Posterior cingulate gyrus (tissue), 11 donors: ENCODE results near the gene ACTR8.

Experiments used
- DNase-seq, 10 donors: peaks; one replicate each; pipeline versions ENCODE4 v3.0.0 to v3.0.0-alpha.2; 2020 to 2021; ENCODE audit warnings: mixed read lengths in 3 of 10
- intact Hi-C: fragments of 100-400 bp; cut with DNase I; formaldehyde crosslinking; loops from one replicate; pipeline ENCODE4 v1.15.1; 2023

Gene ACTR8

DNA sequence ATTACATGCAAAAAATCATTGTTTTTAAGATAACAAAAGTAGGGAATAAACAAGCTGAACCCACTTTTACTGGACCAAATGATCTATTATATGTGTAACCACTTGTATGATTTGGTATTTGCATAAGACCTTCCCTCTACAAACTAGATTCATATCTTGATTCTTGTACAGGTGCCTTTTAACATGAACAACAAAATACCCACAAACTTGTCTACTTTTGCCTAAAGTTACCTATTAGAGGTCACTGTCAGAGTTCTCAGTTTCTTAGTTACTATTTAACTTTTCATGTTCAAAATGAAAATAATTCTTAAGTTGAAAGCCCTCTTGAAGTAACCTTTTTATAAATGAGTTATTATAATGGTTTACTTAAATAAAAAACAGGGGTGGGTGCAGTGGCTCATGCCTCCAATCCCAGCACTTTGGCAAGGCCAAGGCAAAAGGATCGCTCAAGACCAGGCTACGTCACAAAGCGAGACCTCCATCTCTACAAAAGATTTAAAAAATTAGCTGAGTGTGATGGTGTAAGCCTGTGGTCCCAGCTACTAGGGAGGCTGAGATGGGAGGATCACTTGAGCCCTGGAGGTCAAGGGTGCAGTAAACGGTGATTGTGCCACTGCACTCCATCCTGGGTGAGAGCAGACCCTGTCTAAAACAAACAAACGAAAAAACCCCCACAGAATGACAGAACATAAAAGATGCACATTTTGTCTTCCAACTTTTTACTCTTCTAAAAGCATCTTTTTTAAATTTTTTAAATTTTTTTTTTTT, 16.0 kb downstream of the ACTR8 start:
- no peak for DNase-seq
- intact Hi-C loops = no loop called here

DNA sequence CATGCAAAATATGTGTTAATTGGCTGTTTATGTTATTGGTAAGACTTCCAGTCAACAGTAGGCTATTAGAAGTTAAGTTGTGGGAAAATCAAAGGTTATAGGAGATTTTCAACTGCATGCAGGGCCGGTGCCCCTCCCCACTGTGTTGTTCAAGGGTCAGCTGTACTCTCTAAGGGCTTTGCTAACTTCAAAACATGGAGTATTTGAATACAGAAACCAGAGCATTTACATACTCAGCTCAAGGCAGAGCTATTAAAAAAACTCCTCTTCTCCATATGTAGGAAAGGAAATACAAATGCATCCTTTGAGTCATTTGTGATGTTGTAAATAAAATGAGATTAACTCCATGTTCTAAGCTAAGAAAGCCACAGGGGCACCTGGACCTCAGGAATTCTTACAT, 18.8 kb downstream of the ACTR8 start:
- intact Hi-C loops = no loop called here
- DNase-seq = no peak

DNA sequence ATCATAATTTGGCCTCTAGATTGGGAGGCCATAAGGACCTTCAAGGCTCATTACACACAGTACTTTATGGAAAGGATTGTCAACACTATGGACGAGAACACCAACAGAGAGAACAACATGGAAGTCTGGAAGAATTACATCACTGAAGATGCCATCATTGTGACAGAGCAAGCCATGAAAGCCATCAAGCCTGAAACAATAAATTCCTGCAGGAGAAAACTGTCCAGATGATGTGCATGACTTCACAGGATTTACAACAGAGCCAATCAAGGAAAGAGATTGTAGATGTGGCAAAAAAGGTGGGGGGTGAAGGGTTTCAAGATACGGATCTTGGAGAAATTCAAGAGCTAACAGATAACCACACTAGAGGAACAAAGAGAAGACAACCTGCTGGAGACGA, 19.7 kb downstream of the ACTR8 start:
- intact Hi-C loops = no loop called here
- DNase-seq = no peak

DNA sequence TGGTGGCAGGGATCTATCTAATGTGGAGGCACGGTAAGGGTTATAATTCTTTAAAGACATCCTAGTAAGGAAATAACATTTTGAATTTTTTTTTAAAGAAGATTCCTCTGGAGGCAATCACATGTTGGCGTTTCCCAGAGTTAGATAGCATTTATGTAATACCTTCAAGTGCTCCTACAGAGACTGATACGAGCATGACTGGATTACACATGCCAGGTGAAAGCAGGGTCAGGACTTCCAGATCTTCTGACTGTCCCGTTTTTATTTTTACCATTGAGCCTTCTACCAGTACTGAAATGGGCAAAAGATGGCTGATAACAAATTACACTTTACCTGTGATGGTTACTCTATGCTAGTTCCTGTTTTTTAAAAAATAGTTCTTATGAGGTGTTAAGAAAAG, 21.8 kb downstream of the ACTR8 start:
- intact Hi-C loops = no loop called here
- DNase-seq = no peak

DNA sequence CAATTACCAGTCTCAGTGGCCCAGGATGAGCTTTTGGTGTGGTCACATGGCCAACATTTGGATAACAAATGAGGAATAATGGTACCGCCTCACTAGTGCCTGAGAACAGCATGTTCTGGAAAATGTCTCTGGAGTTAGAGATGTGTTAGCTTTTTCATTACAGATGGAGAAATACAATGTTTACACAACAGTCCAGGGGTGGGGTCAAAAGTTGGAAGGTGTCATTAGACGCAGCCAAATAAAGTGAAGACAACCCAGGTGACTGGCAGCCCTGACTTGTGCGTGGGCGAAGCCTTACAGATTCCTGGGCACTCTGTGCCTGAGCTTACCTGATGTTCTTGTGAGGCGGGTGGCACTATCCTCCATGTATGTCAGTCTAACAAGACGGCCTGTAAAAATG, 22.8 kb downstream of the ACTR8 start:
- intact Hi-C loops = no loop called here
- peak in 1 of 10 donors; percentile 32 for DNase-seq

DNA sequence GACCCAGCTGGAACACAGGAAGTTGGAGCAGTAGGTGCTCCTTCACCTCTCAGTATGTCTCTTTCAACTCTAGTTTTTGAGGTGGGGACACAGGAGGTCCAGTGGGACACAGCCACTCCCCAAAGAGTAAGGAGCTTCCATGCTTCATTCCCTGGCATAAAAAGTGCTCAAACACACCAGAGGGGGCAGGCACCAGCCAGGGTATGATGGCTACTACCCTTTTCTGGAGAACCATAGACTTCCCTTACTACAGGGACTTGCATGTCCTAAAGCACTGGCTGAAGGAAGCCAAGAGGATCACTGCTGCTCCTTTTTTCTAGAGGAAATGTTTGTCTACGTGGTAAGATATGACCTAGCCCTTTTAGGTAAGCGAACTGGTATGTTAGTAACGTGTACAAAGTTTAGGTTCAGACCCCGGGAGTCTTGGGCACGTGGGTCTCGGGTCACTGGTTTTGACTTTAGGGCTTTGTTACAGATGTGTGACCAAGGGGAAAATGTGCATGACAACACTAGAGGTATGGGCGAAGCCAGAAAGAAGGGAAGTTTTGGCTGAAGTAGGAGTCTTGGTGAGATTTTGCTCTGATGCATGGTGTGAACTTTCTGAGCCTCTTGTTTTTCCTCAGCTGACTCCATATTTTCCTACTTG, 23.7 kb downstream of the ACTR8 start:
- no peak for DNase-seq
- intact Hi-C loops = no loop called here

DNA sequence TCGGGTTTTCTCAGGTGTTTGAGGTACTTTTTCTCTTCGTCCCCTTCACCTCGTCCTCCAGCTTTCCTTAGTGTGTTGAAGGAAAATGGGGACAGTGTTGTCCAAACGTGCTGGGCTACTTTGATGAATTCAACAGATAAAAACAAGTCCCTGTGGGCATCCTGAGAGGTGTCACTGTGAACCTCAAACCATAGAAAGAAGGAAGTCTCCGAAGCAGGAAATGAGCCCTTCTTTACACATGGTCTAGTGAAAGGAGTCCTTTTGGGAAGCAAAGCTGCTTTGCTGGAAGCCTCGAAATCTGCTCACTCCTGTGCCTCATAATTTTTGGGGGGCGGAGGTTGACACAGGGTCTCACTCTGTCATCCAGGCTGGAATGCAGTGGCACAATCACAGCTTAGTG, 25.0 kb downstream of the ACTR8 start:
- DNase-seq = no peak
- intact Hi-C loops = no loop called here

DNA sequence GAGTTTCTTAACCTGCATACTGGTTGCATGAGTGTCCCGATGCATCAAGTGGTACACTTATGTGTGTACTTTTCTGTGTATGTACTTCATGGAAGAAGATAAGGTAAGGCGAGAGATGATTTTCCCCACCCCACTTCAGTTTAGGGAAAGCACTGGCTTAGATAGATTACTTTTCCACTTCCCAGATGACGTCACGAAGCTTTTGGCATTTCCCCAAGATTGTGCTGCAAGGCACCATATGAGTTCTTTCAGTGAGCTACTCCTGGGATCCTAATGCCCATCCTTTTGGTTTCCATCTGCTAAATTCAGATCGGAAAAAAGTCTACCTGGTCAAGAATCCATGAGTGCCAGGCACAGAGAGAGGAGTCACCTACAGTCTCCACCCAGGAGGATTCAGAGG, 31.1 kb downstream of the ACTR8 start:
- intact Hi-C loops = no loop called here

DNA sequence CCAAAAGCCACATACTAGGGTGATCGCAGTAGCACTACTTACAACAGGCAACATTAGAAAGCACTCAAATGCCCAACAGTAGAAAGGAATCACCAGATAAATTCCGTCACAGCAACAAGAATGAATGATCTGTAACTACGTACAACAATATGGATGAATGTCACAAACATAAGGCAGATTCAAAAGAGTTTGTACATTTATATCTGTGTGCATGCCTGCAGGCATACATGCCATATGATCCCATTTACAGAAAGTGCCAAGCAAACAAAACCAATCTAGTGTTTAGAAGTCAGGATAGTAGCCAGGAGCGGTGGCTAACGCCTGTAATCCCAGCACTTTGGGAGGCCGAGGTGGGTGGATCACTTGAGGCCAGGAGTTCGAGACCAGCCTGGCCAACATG, 32.0 kb downstream of the ACTR8 start:
- intact Hi-C loops = no loop called here
- no peak for DNase-seq

More for the DNA sequence above, 31.1 kb downstream of the ACTR8 start:
- DNase-seq = peak in 1 of 10 donors; percentile 12

DNA sequence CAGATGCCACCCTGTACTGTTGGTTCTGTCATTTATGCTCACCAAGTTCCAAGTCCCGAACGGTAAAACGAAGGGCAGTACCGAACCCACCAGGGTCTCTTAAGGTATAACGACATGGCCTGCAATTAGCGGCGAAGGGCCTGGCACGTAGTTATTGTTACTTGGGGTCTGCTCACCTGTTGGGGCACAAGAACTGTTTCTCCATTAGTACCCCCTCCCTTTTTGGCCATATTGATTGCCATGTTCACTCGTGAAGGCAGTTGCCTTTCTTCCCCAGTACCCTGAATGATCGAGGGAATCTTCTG, 35.1 kb downstream of the ACTR8 start:
- intact Hi-C loops = no loop called here
- DNase-seq = no peak

DNA sequence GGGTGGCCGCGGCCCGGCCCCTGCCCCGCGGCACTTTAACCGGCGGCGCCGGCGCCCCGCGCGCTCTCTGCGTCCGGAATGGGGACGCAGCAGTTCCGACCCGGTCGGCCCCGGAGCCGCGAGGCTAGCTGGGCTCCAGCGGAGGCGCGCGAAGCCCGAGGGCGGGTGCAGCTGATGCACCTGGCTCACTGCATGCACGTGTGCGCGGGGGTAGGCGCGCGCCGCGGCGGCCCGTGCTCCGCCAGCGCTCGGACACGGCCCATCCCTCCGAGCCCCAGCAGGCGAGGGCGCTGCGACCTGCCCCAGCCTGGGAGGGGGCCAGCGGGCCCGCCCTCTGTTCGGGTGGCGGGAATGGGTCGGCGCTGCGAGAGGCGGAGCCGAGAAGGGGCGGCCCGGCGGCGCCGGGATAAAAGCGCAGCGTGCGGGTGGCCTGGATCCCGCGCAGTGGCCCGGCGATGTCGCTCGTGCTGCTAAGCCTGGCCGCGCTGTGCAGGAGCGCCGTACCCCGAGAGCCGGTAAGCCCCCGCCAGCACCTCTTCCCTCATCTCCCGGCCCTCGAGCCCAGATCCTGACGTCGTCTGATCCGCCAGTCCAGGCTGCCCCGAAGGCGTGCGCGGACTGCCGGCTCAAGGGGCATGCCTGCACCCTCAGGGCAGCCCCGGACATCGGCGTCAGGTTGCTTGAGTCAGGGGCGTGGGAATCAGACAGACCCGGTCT, 35.7 kb downstream of the ACTR8 start, which contains the start of the genes CHDH and IL17RB:
CHDH (minus strand) TSS at position 286 of the 717 bp plus-strand sequence. CDS start 22,411 bp downstream, outside the sequence.
IL17RB (plus strand) TSS at position 435 of the 717 bp plus-strand sequence; CDS start at position 456, 21 bp downstream.
- DNase-seq = peak; percentile 59 to 96 (median 78)
- intact Hi-C loops = no loop called here

DNA sequence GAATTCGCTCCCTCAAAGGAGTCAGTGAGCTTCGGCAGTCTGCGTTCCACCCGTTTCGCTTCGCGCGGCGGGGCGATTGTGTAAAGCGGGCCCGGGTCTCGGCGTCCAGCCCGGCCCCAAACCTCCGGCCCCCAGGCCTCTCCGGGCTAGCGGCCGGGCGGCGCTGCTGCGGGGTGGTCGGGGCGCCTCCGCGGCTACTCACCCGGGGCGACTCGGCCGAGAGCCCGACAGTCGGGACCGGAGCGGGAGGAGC, 36.1 kb downstream of the ACTR8 start:
- peak in 1 of 10 donors; percentile 34 for DNase-seq
- intact Hi-C loops = no loop called here

DNA sequence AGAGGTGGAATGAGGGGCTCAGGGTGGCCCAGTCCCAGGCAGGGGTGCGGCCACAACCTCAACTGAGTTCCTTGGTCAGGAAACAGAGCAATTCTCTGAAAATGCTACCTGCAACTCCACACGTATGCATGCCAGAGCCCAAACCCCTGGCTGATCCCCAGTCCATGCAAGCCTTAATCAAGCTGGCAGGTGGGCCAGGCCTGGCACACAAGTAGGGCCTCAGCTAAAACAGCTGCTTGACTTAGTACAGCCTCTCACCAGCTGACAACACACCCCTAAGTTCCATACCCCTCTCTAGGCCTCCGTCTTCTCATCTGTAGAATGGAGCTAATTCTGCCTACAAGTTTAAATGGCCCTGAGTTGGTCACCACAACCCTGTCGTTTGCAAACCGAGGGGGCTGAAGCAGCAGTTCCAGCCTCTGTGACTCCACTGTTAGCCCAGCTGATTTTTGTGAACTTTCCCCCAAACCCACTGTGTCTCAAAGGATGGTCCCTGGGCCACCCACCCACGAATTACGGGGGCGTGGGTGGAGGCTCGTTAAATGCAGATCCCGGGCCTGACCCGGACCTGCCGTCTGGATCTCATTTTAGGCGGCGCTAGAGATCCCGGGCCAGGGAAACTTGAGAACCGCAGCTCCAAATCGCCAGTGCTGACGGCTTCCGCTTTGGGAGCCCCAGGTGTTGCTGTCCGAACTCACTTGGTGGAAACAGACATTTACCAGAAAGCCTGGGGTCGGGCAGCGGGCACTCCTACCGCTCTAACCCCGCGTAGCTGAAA, 36.7 kb downstream of the ACTR8 start:
- intact Hi-C loops = no loop called here
- peak in 6 of 10 donors; percentile 35 to 89 (median 52) for DNase-seq

DNA sequence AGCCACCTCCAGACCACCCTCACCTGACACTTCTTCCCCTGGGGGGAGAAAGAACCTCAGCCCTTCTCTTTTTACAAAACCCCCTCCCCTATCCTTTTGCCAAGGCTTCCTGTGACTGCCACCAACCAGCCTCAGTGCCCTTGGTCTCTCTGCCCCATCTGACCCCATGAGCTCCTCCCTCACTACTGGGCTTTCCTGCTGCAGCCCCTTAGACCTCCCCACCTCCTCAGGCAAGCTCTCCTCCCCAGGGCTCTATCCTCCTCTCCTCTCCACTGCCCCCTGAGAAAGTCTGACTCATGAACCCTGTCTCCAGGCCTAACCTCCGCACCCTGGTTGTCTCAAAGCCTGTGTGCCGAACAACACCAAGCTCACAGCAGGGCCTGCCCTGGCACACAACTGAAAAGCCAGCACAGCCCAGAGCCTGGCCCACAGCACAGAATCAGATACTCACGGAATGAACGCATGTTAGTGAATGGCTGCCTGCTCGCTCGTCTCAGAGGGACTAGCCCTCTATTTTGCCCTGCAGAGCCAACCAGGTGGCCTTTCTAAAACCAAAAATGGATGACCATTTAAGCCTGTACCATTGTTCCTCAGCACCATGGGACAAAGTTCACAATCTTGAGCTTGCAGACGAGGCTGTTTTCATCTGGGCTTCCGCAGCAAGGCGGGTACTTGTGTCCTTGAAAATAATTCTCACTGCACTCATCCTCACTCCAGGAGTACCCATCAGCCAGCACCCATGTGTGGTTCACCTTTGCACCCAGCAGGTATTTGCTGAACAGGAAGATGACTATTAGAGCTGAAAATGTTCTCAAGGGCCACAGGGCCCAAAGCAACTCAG, 37.5 kb downstream of the ACTR8 start:
- intact Hi-C loops = no loop called here
- DNase-seq = peak in 2 of 10 donors; percentile 47 to 88

DNA sequence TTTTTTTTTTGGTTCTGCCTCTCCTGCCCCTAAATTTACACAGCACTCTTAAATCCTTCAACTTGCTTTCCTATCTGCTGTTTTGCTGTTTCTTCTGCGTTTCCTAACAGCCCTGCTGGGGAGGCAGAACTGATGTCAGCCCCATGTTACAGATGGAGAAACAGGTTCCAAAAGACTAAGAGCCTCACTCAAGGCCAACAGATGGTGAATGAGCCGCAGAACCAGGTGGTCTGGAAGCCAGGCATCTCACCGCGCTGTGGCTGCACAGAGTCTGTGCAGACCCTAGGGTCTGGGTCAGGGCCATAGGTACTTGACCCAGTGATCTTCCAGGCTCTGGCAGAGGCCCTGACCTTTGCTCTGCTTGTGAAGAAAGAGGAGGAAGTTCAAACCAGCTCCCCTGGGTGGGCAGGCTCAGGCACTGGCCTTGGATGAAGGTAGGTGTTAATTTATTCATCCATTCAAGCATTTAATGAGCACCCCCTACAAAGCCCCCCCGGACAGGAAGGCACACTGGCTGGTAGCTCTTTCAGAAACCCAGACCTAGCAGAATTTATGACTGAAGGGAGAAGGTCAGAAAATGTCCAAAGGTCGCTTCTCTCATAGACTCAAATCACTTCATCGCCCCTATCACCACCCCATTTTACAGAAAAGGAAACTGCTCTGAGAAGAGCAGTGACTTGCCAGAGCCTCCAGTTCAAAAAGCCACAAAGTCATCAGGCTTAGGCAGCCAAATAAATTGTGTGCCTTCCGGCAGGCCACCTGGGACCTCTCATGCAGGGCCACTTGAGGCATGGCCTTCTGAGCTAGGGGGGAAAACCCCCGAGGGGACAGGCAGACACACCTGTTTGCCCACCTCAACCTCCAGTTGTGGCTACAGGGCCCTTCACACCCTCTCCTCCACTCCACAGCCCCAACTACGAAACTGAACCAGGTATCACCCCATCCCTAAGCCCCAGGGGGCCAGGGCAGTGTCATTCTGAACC, 38.5 kb downstream of the ACTR8 start:
- intact Hi-C loops = no loop called here
- DNase-seq = peak in 1 of 10 donors; percentile 55

DNA sequence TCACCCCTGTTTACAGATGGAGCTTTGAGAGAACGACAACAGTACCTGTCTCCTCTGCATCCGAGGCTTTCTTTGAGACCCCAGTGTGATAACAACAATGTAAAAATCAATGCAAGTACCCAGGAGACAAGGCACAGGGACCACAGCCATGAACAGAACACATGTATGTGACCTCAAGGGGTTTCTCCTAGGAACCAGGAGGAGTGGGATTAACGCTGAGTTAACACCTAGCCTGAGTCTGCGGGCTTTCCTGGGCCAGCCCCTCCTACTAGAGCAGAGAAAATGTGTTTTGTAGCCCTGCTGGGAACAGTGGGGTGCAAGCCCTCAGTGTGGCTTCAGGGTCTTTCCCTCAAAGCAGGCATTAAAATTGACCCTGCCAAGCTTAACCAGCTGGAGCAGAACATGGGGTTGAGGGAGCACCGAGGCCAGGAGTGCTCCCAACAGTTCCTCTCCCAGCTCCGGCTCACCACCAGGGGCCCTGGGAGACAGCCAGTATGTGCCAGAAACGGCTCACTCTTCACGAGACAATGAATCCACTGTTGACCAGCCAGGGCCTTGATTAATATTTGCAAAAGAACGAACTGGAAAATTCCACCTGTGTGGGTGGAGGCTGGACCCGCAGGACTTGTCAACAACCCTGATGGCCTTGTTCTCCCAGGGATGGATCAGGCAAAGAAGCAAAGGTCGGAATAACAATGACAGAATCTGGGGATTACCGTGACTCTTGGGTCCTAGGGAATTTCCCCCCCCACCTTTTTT, 39.3 kb downstream of the ACTR8 start:
- DNase-seq = peak; percentile 59 to 97 (median 82)
- intact Hi-C loops = no loop called here

DNA sequence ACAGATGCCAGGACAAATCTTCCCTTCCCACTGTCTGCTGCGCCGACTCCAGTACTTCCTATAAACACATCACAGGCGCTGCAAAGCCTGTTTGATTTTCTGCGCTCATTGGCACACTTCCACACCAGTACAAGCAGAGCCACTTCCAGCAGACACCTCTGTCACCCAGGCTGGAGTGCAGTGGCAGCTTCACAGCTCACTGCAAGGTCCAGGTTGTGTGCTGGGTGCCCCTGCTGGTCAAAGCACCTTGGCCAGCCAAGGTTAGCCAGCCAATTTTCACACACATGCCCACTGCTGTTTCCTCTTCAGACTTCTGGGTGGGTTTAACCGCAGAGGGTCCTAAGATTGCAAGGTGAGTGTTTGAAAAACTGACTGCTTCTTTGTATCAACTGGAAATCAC, 40.7 kb downstream of the ACTR8 start:
- DNase-seq = peak in 1 of 10 donors; percentile 59
- intact Hi-C loops = no loop called here

DNA sequence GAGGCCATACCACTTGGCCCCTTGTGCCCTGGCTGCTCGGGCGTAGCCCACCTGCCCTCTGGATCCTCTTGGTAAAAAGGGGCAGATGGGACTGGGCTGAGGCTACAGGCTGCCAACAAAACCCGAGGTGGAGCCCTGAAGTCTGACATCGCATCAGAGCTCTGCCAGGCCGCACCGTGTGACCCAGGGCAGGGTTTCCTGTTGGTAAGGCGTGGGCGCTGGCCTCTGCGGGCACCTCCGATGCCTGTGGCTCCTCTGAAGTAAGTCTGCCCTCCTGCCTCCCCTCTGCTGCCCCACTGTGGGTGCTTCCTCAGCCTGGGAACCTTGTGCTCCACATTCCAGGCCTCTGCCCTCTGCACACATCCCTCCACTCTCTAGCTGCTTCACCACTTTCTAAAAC, 44.6 kb downstream of the ACTR8 start:
- peak in 1 of 10 donors; percentile 75 for DNase-seq
- intact Hi-C loops = no loop called here
